WTC11 (cell line): ENCODE measurements around the gene WNT9B. TPM values are rescaled to one million over a fixed set of nuclear protein-coding genes. Genes with fewer than 3 reads are reported as not detected.

Source experiments
- ATAC-seq: fragments of 200-7000 bp; cut with Tn5 transposase; 2 replicates; pipeline ENCODE4 v1.10.0; 2021; ENCODE audit warnings: mild to moderate bottlenecking, moderate library complexity
- CTCF ChIA-PET: fragments of 300-600 bp; sonication (Branson Sonifier 250); formaldehyde crosslinking; loops from one replicate; lab custom pipeline; 2021; ENCODE audit warnings: antibody characterized with exemption; lab: Charles Lee
- POLR2A ChIA-PET: fragments of 350-600 bp; sonication (Branson Sonifier 250); formaldehyde crosslinking; loops from one replicate; lab custom pipeline; 2021; ENCODE audit warnings: antibody characterized with exemption; lab: Charles Lee
- DNase-seq: peaks from one replicate; pipeline ENCODE4 v3.0.0; 2021; ENCODE audit warnings: low spot score
- H3K27ac Mint-ChIP-seq: 2 replicates; pipeline ENCODE4 v1.8.0; 2021; ENCODE audit warnings: mixed read lengths
- H3K27me3 Mint-ChIP-seq: 2 replicates; pipeline ENCODE4 v1.8.0; 2021; ENCODE audit warnings: low read depth, mild to moderate bottlenecking, moderate library complexity, mixed read lengths
- H3K36me3 Mint-ChIP-seq: 2 replicates; pipeline ENCODE4 v1.8.0; 2021; ENCODE audit warnings: mixed read lengths
- H3K4me1 Mint-ChIP-seq: 2 replicates; pipeline ENCODE4 v1.8.0; 2022; ENCODE audit warnings: mixed read lengths
- H3K4me3 Mint-ChIP-seq: 2 replicates; pipeline ENCODE4 v1.8.0; 2021; ENCODE audit warnings: mild to moderate bottlenecking, moderate library complexity, mixed read lengths
- H3K9me3 Mint-ChIP-seq: 2 replicates; pipeline ENCODE4 v1.8.0; 2021; ENCODE audit warnings: mixed read lengths
- CTCF ChIP-seq: fragments of 200-600 bp; IDR thresholded peaks from 2 replicates; pipeline ENCODE4 v1.8.0; 2022; ENCODE audit warnings: antibody characterized with exemption
- FOXP1 ChIP-seq: sonication (generic); formaldehyde crosslinking; IDR thresholded peaks from 2 replicates; pipeline ENCODE4 v1.8.0; 2022; ENCODE audit warnings: missing genetic modification reagents, mild to moderate bottlenecking, moderate library complexity, borderline replicate concordance
- NR2C2 ChIP-seq: sonication (generic); formaldehyde crosslinking; IDR thresholded peaks from 2 replicates; pipeline ENCODE4 v1.8.0; 2022; ENCODE audit warnings: mild to moderate bottlenecking, missing genetic modification reagents
- OVOL2 ChIP-seq: fragments of 250-450 bp; sonication (Bioruptor Pico); IDR thresholded peaks from 2 replicates; pipeline ENCODE4 v1.9.0; 2021; ENCODE audit warnings: mild to moderate bottlenecking, borderline replicate concordance
- RELA ChIP-seq: sonication (generic); formaldehyde crosslinking; IDR thresholded peaks from 2 replicates; pipeline ENCODE4 v1.8.1; 2022; ENCODE audit warnings: missing genetic modification reagents, mild to moderate bottlenecking, borderline replicate concordance
- STAT6 ChIP-seq: sonication (generic); formaldehyde crosslinking; conservative IDR thresholded peaks from 2 replicates; pipeline ENCODE4 v1.8.1; 2023; ENCODE audit warnings: mild to moderate bottlenecking, low read depth, missing genetic modification reagents, moderate library complexity
- USF1 ChIP-seq: sonication (generic); formaldehyde crosslinking; IDR thresholded peaks from 2 replicates; pipeline ENCODE4 v1.8.0; 2022; ENCODE audit warnings: mild to moderate bottlenecking, missing genetic modification reagents
- ZBTB21 ChIP-seq: sonication (generic); formaldehyde crosslinking; IDR thresholded peaks from 2 replicates; pipeline ENCODE4 v1.8.1; 2023; ENCODE audit warnings: mild to moderate bottlenecking, missing genetic modification reagents, borderline replicate concordance
- ZNF263 ChIP-seq: sonication (generic); formaldehyde crosslinking; IDR thresholded peaks from 2 replicates; pipeline ENCODE4 v1.8.1; 2022; ENCODE audit warnings: low read depth, mild to moderate bottlenecking, moderate library complexity, missing genetic modification reagents
- ZNF317 ChIP-seq: sonication (generic); formaldehyde crosslinking; IDR thresholded peaks from 2 replicates; pipeline ENCODE4 v1.8.1; 2023; ENCODE audit warnings: low read depth, mild to moderate bottlenecking, moderate library complexity, missing genetic modification reagents, borderline replicate concordance
- ZNF423 ChIP-seq: fragments of 250-450 bp; sonication (Bioruptor Pico); IDR thresholded peaks from 2 replicates; pipeline ENCODE4 v2.1.2; 2022; ENCODE audit warnings: mild to moderate bottlenecking, moderate library complexity
- total RNA-seq: library from RNA; stranded (reverse); gene quantifications from 3 replicates; pipeline ENCODE4 v1.2.3, GENCODE V29; 2021
- TF ChIP-seq, protein P1 (sequence below): fragments of 250-450 bp; sonication (Bioruptor Pico); IDR thresholded peaks from 2 replicates; pipeline ENCODE4 v1.9.0; 2021; ENCODE audit warnings: mild to moderate bottlenecking, borderline replicate concordance
- TF ChIP-seq, protein P2 (sequence below): sonication (generic); formaldehyde crosslinking; IDR thresholded peaks from 2 replicates; pipeline ENCODE4 v1.8.1; 2023; ENCODE audit warnings: mild to moderate bottlenecking, missing genetic modification reagents, moderate library complexity

The WNT9B gene
- total RNA-seq, 1 experiment from 2014 or later, result 0.87 TPM

- TF ChIP-seq STAT6 (CRISPR knock-in tag), result no peak
These were observed 23.5 kb downstream of the WNT9B start (continued) for GRCh38 chr17:46874906-46875305.

- Mint-ChIP-seq H3K27ac (no peak overlapping the region), H3K36me3 (no peaks in the 10 kb centered on the region)
- DNase-seq, result no peak
- TF ChIP-seq USF1 (CRISPR knock-in tag), result no peak
- TF ChIP-seq, all 79 proteins: peak for 0
- no peaks in the 10 kb centered on the region for H3K9me3 Mint-ChIP-seq
- ATAC-seq, result no peak
- H3K4me1 Mint-ChIP-seq, result no peaks in the 10 kb centered on the region
- ChIA-PET POLR2A (no interaction called here), CTCF (interaction anchor here (0.6 to 2.7 kb wide), 23 partner anchors 10 to 115 kb away, joined by 3 to 16 read pairs (median 6); partner anchors contain the start of gene WNT9B)
- H3K27me3 Mint-ChIP-seq, result no peaks in the 10 kb centered on the region
- H3K4me3 Mint-ChIP-seq, result no peak overlapping the region
These were observed 24.5 kb downstream of the WNT9B start for GRCh38 chr17:46875849-46876352.

DNA sequence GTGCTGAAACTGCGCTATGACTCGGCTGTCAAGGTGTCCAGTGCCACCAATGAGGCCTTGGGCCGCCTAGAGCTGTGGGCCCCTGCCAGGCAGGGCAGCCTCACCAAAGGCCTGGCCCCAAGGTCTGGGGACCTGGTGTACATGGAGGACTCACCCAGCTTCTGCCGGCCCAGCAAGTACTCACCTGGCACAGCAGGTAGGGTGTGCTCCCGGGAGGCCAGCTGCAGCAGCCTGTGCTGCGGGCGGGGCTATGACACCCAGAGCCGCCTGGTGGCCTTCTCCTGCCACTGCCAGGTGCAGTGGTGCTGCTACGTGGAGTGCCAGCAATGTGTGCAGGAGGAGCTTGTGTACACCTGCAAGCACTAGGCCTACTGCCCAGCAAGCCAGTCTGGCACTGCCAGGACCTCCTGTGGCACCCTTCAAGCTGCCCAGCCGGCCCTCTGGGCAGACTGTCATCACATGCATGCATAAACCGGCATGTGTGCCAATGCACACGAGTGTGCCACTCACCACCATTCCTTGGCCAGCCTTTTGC is 25.0 kb downstream of the WNT9B start:
- ChIA-PET POLR2A (no interaction called here), CTCF (interaction anchor here (0.6 to 2.7 kb wide), 31 partner anchors 9 to 235 kb away, joined by 3 to 16 read pairs (median 6); partner anchors contain the start of gene WNT9B)
- no peak overlapping the region for H3K4me3 Mint-ChIP-seq
- H3K4me1 Mint-ChIP-seq, result no peaks in the 10 kb centered on the region
- no peak overlapping the region for H3K27ac Mint-ChIP-seq
- H3K9me3 Mint-ChIP-seq, result no peaks in the 10 kb centered on the region
- H3K36me3 Mint-ChIP-seq, result no peaks in the 10 kb centered on the region
- peak; percentile 93 for ATAC-seq
- DNase-seq, result peak; percentile 62
- no peaks in the 10 kb centered on the region for H3K27me3 Mint-ChIP-seq
- TF ChIP-seq CTCF (peak; percentile 43; the same call in 1 of the 2 replicates), ZNF423 (CRISPR knock-in tag) (peak; percentile 71), ZNF263 (peak; percentile 85; the same call in 1 of the 2 replicates), FOXP1 (peak; percentile 42; the same call in 1 of the 2 replicates)
- TF ChIP-seq, protein P1, sequence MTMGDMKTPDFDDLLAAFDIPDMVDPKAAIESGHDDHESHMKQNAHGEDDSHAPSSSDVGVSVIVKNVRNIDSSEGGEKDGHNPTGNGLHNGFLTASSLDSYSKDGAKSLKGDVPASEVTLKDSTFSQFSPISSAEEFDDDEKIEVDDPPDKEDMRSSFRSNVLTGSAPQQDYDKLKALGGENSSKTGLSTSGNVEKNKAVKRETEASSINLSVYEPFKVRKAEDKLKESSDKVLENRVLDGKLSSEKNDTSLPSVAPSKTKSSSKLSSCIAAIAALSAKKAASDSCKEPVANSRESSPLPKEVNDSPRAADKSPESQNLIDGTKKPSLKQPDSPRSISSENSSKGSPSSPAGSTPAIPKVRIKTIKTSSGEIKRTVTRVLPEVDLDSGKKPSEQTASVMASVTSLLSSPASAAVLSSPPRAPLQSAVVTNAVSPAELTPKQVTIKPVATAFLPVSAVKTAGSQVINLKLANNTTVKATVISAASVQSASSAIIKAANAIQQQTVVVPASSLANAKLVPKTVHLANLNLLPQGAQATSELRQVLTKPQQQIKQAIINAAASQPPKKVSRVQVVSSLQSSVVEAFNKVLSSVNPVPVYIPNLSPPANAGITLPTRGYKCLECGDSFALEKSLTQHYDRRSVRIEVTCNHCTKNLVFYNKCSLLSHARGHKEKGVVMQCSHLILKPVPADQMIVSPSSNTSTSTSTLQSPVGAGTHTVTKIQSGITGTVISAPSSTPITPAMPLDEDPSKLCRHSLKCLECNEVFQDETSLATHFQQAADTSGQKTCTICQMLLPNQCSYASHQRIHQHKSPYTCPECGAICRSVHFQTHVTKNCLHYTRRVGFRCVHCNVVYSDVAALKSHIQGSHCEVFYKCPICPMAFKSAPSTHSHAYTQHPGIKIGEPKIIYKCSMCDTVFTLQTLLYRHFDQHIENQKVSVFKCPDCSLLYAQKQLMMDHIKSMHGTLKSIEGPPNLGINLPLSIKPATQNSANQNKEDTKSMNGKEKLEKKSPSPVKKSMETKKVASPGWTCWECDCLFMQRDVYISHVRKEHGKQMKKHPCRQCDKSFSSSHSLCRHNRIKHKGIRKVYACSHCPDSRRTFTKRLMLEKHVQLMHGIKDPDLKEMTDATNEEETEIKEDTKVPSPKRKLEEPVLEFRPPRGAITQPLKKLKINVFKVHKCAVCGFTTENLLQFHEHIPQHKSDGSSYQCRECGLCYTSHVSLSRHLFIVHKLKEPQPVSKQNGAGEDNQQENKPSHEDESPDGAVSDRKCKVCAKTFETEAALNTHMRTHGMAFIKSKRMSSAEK (CRISPR knock-in tag), result no peak

DNA sequence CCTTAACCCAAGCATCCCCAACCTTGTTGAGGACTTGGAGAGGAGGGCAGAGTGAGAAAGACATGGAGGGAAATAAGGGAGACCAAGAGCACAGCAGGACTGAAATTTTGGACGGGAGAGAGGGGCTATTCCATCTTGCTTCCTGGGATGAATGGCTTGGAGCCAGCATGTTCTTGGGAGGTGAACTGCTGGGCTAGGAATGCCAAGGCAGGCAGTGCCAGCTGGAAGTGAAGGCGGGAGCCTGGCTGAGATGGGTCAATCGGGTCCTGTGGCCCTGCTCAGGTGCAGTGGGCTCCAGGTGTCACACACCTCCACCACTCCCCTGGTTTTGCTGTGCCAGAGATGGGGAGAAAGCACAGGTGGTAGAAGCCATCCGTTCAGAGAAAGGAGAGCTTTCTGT is 25.5 kb downstream of the WNT9B start:
- ChIA-PET CTCF (interaction anchor here (0.6 to 2.7 kb wide), 31 partner anchors 9 to 234 kb away, joined by 3 to 16 read pairs (median 6); partner anchors contain the start of gene WNT9B), POLR2A (no interaction called here)
- no peak overlapping the region for H3K4me3 Mint-ChIP-seq
- H3K9me3 Mint-ChIP-seq, result no peaks in the 10 kb centered on the region
- H3K4me1 Mint-ChIP-seq, result no peaks in the 10 kb centered on the region
- ATAC-seq, result no peak
- DNase-seq, result no peak
- H3K27me3 Mint-ChIP-seq, result no peaks in the 10 kb centered on the region
- no peak overlapping the region for H3K27ac Mint-ChIP-seq
- H3K36me3 Mint-ChIP-seq, result no peaks in the 10 kb centered on the region
- TF ChIP-seq OVOL2 (CRISPR knock-in tag), result no peak
- TF ChIP-seq, protein P2, sequence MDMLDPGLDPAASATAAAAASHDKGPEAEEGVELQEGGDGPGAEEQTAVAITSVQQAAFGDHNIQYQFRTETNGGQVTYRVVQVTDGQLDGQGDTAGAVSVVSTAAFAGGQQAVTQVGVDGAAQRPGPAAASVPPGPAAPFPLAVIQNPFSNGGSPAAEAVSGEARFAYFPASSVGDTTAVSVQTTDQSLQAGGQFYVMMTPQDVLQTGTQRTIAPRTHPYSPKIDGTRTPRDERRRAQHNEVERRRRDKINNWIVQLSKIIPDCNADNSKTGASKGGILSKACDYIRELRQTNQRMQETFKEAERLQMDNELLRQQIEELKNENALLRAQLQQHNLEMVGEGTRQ (CRISPR knock-in tag), result no peak
- TF ChIP-seq ZNF317, result no peak
- no peak for TF ChIP-seq RELA (CRISPR knock-in tag)
- no peak for TF ChIP-seq NR2C2
- TF ChIP-seq ZBTB21 (CRISPR knock-in tag), result no peak
